GM18907 (cell line): ENCODE results near the gene RALGAPA2.

Source experiments
- ATAC-seq: cut with Tn5 transposase; IDR thresholded peaks from one replicate; pipeline ENCODE4 v1.9.1; 2021; ENCODE audit warnings: mild to moderate bottlenecking, moderate library complexity; ENCODE audit not compliant: unreplicated experiment

RALGAPA2 gene

DNA sequence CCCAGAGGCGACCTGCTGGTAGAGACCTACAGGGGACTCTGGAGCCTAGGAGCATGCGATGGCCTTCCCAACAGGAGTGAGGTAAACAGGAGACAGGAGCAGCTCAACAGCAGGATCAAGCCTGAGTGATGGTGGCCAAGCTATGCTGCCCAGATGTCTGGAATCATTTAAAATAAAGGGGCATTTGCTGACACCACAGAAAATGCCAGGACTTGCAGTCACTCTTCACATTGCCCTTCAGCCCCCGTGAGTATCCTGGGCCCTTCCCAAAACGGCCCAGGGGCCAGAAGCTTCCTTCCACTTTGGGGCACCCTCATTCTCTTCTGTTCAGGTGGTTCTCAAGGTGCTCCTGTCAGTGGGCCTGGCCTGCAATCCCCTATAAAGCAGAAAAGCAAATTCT, 321.3 kb downstream of the RALGAPA2 start:
- ATAC-seq: no peak

DNA sequence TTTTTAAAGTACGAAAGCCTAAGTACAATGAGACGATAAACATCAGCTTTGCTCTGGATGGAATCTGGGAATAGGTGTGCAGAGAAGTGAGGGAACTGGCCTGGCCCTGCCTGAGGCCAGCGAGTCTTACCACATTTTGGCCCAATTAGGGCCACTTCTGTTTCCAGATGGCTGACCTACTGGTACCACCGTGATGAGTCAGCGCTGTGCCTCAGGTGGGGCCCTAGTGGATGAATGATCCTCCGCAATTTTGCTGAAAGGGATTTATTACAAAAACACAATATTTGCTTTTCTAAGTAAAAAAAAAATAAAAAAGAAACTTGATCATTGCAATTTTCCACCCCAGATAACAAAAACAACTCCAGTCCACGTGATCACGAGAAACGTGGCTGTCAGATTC, 322.1 kb downstream of the RALGAPA2 start:
- ATAC-seq: no peak

DNA sequence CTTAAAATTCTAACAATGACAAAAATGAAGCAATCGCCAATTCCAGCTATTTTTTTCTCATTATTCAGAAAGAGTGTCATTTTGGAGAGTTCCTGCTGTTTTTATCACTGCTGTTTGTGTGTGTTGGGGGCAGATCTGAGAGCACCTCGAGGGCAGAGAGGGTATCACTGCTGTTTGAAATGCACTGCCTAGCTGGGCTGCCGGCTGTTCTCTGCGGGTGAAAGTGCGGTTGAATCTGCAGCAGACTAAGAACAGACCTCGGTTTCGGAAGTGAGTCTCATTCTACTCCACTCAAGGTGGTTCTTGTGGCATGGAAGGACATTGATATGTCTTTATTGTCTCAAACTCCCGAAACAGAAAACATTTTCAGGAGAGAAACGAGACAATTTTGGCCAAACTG, 326.3 kb downstream of the RALGAPA2 start:
- no peak for ATAC-seq

DNA sequence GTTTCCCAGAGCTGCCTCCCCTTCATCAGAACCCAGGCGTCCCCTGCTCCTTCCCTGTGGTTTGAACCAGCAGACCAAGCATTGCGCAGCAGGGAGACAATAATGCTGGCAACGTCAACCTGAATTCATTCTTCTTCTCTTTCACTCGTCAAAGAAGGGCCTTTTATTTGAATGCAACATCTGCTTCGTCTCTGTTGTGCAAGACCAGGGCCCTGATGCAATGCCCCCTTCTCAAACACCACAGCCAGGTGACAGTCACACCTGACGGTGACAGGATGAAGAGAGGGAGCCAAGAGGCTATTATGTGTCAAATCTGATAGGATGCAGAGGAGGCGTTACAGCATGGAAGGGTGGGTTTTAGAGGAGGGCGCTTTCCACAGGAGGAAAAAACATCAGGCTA, 336.6 kb downstream of the RALGAPA2 start:
- no peak for ATAC-seq

- ATAC-seq: no peak
These were observed 339.3 kb downstream of the RALGAPA2 start for GRCh38 chr20:20373091-20373571.

GRCh38 chr20:20371681-20372080, 340.8 kb downstream of the RALGAPA2 start:
- ATAC-seq: no peak

GRCh38 chr20:20371083-20371482, 341.4 kb downstream of the RALGAPA2 start:
- ATAC-seq: no peak

DNA sequence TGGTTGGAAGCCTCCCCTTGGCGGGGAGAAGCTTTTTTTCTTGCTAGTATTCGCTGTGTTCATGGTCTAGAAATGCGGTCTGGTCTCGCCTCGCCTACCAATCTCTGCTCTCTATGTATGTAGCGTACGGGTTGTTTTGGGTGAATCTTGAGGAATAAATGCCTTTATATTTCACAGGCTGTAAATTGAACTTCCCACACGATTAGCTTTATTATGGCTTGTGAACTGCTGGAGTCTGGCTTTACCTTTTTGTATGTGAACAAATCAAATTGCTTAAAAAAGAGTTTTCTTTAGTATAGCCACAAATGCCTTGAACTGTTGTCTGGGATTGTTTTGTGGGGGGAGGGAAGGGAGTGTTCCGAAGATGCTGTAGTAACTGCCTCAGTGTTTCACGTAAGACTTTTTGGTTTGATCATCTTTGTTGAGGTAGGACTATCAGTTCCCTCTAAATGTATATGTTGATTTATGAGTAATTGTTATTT, 342.3 kb downstream of the RALGAPA2 start:
- ATAC-seq: no peak

GRCh38 chr20:20369250-20370093, 343.0 kb downstream of the RALGAPA2 start:
- ATAC-seq: no peak

- ATAC-seq: no peak
These were observed 343.8 kb downstream of the RALGAPA2 start for GRCh38 chr20:20368418-20369249.

GRCh38 chr20:20367575-20368417, 344.6 kb downstream of the RALGAPA2 start, which contains the start of gene INSM1:
INSM1 (plus strand) TSS chr20:20368104; CDS start chr20:20368268, 164 bp downstream.
- no peak for ATAC-seq

DNA sequence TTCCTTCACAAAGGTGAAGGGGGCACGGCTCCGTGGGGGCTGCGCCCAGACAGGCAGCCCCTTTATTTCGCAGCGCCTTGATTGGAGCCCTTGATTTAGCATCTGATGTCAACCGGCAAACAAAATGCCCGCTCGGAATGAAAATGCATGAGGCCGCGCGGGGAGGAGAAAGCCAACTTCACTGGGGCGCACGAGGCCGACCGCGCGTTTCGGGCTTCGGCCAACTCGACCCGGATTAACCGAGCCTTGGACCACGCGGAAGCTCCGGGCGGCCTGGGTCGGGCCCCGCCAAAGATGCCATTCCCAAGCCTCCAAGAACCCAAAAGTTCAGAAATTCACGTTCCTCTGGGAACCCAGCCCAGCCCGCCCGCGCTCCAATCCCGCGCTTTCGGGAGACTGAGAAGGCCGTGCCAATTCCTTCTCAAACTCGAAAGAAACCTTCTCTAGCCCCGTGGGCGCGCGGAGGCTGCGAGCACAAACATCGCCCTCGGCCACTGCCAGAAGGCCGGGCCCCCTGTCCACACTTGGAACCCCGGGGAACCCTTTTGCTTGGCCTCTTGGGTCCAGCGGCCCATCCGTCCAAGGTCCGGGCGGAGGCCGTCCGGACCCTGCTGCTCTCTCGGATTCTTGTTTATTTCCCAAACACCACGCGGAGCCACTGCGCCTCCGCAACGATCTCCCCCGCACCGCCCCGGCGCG, 345.4 kb downstream of the RALGAPA2 start:
- ATAC-seq: no peak

- no peak for ATAC-seq
These were observed 345.9 kb downstream of the RALGAPA2 start for GRCh38 chr20:20366551-20366875.

- ATAC-seq: no peak
These were observed 346.8 kb downstream of the RALGAPA2 start for GRCh38 chr20:20365480-20366161.

- no peak for ATAC-seq
These were observed 347.6 kb downstream of the RALGAPA2 start for GRCh38 chr20:20364593-20365479.

DNA sequence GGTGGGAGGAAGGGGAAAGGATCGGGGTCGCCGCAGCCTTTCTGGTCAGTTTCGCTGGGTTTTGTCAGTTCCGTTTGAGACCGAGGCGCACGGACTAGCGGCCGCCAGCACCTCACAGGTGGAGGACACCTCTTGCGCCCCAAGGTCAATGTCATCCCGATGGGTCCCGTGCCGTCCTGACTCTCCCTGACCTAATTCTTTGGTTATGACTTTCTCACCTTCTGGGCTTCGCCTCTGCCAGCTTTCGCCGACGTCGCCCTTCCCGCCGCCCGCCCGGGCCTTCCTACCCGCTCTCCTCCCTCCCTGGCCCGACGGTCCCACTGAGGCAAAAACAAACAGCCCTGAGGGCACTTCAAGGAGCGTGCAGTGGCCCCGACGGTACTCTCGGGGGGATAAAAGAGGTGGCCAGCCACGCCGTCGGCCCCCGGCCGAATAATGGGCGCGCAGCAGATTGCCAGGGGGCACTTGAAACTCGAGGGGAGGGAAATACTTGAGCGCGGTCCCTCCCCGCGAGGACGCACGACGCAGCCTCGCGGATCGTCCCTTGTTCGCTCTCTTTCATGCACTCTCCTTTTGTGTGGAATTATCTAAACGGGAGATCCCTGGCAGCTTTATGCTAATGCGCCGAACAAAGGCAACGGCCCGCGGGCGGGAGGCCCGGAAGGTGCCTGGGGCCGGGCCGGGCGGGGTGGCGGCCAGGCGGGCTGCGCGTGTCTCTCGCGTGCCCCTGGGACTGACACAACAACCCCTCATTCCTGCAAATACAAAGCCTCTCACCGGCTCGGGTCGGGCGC, 348.4 kb downstream of the RALGAPA2 start:
- ATAC-seq: no peak

GRCh38 chr20:20363434-20363798, 349.0 kb downstream of the RALGAPA2 start:
- ATAC-seq: no peak
